HL-60/S4 treated with phorbol 12-myristate 13-acetate at 8.2 ng/mL for 4 days and 3 days (cell line): ENCODE measurements around the gene LRTM2.

Experiments
- in situ Hi-C: fragments of 300-500 bp; cut with MboI; formaldehyde crosslinking; loops from 2 replicates; pipeline ENCODE4 v1.15.0; 2022; ENCODE audit warnings: low sequenced_read_pairs

The LRTM2 gene

DNA sequence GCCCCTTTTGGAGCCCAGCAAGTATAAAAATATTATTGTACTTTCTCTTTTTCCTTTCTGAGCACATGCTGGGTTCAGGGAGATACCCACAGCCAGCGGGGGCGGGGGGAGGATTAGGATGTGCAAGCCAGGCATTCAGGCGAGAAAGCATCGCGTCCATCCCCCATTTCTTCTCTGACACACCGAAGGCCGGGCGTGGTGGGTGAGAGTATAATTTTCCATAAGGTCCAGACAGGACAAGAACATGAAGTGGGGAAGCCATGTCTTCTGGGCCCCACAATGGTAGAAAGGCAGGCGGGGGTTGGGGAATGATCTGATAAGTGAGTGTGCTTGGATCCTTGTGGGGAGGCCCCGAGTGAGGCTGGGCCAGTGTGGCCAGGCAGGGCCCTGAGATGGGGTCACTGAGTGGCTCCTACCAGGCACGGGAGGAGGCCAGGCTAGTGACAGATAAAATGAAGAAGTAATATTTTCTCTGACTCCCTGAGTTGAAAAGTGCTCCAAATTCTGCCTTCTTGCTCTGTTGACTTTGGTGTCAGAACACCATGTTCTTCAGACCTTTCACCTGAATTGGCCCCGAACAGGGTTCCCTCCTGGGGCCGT, 10.7 kb upstream of the LRTM2 start:
- in situ Hi-C loops: loop anchor here (5.0 to 10.0 kb wide), 2 partner anchors 95 to 113 kb away; no protein-coding TSS in a partner anchor

DNA sequence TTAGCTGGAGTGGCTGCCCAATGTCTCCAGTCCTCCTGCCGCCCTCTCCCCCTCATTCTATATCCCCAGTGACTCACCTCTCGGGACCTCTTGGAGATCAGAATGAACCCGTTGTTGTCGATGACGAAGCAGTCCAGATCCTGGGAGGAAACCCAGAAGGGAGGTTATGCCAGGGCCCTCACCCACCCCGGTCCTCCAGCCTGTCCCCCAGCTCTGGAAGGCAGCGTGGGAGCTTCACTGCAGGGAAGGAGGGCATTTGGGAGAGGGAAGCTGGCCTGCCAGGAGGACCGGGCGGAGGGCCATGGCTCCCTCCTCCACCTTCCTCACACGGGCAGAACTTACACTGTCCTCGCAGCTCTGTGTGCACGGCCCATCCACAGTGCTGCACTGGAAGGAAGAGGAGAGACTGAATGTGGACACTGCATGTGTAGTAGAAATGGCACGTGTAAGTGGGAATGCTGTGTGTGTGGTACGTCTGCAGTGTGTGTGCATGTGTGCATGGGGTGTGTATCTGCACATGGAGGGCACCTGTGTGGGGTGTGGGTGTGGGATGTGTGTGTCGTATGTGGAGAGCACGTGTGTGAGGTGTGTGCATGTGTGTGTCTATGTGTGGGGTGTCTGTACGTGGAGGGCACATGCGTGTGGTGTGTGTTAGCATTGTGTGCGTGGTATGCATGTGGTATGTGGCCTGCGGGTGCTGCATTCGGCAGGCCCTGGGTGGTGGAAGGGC, 10.0 kb upstream of the LRTM2 start:
- in situ Hi-C loops: loop anchor here (10.0 kb wide), 1 partner anchor 94 kb away; no protein-coding TSS in a partner anchor

DNA sequence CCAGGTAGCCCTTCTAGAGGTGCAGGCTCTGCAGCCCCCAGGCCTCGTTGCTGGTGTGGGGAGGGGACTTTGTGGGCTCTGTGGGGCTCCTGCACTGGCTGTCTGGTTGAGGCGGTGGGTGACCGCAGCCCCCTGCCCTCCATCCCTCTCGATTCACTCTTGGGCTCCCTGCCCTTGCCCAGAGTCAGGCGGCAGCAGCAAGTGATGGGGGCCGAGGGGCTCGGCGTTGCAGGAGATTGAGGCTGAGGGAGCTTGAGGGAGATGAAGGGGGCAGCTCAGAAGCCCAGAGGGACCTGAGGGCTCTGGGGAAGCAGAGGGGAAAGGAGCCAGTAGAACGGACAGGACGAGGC, 9.5 kb upstream of the LRTM2 start:
- in situ Hi-C loops: loop anchor here (10.0 kb wide), 1 partner anchor 94 kb away; no protein-coding TSS in a partner anchor

DNA sequence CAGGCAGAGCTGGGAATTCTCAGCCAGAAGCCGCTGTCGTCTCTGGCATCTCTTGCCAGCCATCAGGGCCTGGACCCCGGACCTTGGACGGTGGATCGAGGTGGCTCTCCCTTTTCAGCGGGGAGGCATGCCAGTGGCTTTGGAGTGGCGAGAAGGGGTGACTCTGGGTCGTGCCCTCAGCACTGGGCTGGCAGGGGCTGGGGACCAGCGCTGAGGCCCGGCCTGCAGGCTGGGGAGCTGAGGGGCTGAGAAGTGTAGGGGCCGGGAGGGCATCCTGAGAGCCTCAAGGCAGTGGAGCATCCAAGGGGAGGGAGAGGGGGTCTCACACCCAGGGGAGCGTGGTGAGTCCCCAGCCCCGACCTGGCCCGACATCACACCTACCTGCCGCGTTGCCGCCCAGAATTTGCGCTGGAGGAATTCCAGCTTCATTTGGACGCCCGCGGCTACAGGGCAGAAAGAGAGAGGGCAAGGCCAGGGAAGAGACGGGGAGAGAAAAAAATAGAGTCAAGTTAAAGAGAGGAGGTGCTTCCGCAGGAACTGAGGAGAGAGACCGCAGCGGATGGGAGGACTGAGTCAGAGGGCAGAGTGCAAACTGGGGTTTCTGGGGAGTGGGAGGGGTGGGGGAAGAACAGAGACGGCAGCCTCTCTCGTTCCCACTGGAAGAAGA, 9.0 kb upstream of the LRTM2 start:
- in situ Hi-C loops: loop anchor here (10.0 kb wide), 1 partner anchor 93 kb away; no protein-coding TSS in a partner anchor

DNA sequence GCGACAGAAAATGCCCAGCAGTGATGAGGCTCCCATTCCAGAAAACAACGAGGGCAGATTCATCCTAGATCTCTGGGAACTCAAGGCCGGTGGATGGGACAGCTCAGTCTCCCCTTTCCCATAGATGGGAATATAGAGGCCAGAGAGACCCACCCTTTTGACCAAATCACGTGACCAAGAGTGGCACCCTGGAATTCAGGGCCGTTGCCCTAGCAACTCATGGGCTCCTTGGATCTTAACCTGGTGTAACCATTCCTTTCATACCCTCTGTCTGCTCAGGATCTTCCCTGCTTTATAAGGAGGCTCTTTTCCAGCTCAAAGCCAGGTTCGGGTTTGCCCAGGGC, 8.4 kb upstream of the LRTM2 start:
- in situ Hi-C loops: loop anchor here (10.0 kb wide), 1 partner anchor 93 kb away; no protein-coding TSS in a partner anchor

DNA sequence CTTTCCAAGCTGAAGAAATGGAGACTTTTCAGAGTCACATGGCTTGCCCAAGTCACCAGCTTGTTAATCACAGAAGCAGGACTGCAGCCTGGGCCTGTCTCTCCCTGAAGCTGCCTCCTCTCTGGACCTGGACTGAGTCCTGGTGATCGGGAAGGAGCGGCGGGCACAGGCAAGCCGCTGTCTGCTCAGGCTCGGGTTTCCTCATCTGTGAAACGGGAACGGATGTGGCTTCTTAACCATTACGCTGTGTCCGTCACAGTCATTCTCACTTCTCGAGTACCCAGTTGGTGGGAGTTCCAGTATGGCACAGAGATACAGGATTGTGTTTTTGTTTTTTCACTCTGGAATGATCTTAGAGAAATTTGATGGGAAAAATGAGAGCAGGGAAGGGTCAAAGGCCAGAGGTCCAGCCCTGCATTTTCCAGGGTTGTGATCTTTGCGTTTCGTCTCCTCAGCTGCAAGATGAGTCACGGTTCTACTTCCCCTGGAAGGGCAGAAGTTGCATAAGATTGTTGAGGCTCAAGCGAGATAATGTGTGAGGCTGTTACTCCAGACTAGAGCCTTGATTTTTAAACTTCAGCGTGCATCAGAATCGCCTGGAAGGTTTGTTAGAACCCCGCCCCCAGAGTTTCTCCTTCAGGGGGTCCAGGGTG, 7.6 kb upstream of the LRTM2 start:
- in situ Hi-C loops: loop anchor here (10.0 kb wide), 1 partner anchor 92 kb away; no protein-coding TSS in a partner anchor

DNA sequence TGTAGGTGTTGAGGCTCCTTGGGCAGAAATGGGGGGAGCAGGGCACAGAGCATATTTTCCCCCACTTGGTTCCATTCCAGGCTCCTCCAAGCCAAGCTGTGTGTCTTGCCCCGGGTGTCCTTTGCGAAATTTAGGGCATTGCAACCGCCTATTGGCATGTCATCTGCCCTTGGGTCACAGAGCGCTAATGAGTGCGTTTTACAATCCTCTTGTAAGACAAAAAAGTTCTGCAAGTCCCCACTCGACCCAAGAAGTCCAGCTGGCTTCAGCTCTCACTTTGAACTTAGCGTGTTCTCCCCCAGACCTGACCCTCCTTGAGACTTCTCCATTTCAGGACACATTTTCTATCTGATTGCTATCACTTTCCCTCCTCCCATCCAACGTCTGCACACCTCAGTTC, 6.1 kb upstream of the LRTM2 start:
- in situ Hi-C loops: loop anchor here (10.0 kb wide), 1 partner anchor 91 kb away; no protein-coding TSS in a partner anchor

DNA sequence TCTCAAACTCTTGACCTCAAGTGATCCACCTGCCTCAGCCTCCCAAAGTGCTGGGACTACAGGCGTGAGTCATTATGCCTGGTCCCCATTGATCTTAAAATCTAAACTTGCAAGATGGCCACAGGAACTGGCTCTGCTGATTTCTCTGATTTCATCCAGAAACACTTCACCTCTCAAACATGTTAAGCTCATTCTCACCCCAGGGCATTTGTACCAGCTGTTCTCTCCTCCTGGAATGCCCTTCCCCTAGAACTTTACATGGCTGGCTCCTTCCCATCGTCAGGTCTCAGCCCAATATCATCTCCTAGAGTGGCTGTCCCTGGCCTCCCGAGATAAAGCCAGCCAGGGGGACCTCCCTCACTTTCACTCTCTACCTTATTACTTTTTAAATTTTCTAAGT, 5.3 kb upstream of the LRTM2 start:
- in situ Hi-C loops: loop anchor here (10.0 kb wide), 1 partner anchor 90 kb away; no protein-coding TSS in a partner anchor

DNA sequence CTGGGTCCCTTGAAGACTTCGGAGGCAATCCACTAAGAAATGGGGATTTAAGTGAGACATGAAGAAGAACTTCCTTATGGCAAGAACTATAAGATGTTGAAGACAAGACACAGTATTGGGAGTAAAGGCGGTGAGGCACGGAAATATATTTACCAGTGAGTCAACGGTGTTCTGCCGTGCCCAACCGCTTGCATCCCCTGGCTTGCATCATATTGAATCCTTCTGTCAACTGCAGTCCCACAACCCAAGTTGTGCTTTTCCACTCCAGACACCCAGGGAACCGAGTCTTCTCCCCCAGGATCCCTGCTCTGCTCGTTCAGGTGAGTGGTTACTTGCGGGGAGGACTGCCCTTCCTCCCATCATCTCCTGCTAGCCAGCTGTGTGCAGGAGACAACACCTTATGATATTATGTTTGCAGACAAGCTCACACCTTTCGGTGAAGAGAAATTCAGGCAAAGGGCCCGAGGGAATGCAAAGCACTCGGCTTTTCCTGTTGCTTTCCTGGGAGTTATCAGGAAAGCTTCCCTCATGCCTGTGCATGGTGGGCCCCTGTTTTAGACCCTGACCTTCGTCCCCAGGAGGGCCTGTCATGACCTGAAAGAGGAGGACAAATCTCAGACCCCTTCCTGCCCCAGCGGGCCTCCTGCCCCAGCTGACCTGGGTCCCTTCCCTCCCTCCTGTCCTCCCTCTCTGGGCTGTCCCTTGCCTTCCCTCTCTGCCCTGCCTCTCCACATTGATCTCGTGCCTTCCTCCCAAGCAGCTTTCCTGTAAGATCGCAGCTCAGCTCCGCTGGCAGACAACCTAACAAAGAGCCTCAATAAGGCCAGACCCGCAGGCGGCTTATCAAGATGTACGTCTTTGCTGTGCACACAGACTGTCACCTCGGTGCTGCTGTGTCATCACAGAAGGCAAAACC, 4.3 kb upstream of the LRTM2 start:
- in situ Hi-C loops: loop anchor here (10.0 kb wide), 1 partner anchor 89 kb away; no protein-coding TSS in a partner anchor

DNA sequence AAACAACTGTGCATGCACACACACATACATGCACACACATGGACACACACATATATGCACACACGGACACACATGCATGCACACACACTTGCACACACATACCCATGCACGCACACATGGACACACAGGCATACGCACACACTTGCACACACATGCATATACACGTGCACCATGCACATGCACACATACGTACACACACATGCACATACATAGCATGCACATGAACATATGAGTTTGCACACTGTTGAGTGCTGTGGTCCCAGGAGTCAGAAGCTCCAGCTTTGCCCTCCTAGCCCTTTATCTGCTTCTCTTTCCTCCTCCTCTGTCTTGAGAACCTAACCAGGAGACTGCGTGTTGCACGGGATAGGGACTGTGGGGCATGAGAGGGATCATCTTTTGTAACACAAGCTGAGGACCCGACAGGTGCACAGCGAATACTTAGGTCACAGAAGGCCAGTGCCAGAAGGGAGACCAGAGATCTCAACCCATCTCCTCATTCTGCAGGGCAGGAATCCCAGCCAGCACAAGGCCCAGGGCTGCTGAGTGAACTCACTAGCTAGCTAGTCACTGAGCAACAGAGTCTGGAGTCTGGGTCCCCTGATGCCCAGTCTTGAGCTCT, 3.5 kb upstream of the LRTM2 start:
- in situ Hi-C loops: loop anchor here (10.0 kb wide), 1 partner anchor 88 kb away; no protein-coding TSS in a partner anchor

DNA sequence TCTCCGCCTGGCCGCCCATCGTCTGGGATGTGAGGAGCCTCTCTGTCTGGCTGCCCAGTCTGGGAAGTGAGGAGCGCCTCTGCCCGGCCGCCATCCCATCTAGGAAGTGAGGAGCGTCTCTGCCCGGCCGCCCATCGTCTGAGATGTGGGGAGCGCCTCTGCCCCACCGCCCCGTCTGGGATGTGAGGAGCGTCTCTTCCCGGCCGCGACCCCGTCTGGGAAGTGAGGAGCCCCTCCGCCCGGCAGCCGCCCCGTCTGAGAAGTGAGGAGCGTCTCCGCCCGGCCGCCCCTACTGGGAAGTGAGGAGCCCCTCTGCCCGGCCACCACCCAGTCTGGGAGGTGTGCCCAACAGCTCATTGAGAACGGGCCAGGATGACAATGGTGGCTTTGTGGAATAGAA, 2.4 kb upstream of the LRTM2 start:
- in situ Hi-C loops: loop anchor here (10.0 kb wide), 1 partner anchor 87 kb away; no protein-coding TSS in a partner anchor

DNA sequence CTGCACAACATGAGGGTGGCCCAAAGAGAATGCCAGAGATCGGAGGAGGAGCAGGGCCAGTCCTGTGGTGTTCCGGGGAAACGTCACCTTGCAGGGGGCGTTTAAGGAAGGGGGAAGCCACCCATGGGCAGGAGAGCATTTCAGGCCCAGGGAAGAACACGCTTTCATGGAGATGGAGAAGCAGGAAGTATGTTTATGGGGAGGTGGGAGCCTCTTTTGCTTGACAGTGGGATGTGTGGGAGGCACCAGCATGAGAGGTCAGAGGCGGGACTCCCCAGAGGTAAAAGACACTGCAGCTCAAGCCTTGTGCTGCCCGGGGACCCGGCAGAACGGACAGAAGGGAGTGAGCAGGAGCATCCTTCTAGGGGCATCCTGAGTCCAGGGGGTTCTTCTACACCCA, 1.3 kb upstream of the LRTM2 start:
- in situ Hi-C loops: loop anchor here (10.0 kb wide), 1 partner anchor 86 kb away; no protein-coding TSS in a partner anchor

DNA sequence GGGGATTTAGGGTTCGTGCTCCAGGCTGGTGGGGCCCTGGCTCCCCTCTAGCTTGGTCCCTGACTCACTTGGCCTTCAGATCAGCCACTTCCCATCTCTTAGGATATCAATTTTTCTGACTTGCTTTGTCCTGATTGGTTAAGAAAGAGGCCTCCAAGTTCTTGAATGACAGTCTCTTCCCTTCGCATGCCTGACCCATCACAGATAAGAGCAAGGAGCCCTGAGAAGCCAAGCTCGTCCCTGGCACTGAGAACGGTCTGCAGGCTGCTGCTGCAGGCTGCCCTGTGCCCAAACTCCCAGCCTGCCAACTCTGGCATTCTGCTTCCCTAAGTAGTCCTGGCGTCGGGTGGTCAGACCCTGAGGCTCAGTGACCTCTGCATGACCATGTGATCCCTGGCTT, 794 bp upstream of the LRTM2 start:
- in situ Hi-C loops: loop anchor here (10.0 kb wide), 1 partner anchor 85 kb away; no protein-coding TSS in a partner anchor

DNA sequence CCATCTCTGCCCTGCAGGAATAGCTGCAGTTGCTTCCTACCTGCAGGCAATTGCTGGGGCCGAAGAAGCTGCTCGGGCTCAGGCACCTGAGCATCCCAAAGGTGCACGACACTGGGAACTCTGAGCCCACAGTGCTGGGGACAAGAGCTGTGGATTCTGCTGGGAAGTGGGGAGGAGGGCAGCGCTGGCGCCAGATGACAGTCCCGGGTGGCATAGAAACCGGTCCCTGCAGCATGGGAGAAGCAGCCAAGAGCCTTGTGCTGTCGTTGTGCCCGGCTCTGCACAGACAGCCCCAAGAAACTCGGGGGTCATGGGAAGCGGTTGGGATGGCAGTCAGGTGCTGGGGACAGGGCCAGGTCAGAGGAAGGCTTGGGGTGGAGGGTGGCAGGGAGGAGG, 529 bp downstream of the LRTM2 start:
- in situ Hi-C loops: no loop called here

DNA sequence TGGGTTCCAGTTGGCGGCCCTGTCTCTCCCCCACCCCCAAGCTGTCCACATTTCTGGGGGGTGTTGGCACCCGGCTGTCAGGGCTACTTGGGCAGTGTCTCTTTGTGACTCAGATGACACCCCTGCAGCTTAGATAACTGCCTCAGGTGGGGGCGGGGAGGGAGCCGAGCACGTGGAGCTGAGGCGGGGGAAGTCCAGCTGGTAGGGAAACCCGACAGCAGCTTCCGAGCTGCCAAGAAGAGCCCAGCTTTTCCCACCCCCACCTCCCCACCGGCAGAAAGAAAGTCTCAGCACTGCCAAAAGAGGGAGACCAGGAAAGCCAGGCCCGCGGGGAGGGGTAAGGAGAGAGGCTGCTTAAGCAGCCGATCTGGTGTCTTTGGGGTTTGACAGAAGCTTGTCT, 1.4 kb downstream of the LRTM2 start:
- in situ Hi-C loops: no loop called here

DNA sequence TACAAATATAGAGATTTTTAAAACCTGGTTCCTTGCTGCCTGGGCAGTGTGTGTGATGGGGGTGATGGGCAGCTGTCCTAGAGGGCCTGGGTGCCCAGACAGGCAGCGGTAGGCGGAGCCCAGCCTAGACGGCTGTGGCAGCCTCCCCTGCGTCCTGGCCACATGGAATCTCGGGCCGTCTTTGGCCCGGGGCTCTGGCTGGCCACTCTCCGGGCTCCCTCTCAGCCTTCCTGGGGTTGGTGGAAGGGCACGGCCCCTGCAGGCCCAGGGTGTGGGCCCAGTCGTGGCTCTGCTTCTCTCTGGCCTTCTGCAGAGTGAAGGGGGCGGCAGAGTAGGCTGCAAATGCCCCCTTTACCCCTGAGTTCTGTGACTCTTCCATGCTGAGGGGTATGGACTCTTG, 2.3 kb downstream of the LRTM2 start:
- in situ Hi-C loops: no loop called here

DNA sequence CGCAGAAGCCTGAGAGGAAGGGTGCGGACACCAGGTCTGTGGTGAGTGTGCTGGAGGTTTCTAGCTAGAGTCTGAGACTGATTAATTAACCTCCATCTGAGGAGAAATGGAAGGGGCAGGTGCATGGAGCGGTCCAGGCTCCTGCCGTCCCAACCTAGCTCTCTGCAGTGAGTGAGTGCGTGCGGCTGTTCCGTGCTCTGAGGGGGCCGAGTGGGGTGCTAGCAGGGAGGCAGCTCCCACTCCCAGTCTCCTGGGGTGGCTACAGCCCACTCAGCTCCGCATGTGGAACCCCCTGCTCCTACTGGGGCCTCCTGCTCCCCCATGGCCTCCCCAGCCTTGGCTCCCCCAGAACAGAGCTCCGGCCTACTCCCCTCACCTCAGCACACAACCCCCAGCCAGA, 2.9 kb downstream of the LRTM2 start:
- in situ Hi-C loops: no loop called here

DNA sequence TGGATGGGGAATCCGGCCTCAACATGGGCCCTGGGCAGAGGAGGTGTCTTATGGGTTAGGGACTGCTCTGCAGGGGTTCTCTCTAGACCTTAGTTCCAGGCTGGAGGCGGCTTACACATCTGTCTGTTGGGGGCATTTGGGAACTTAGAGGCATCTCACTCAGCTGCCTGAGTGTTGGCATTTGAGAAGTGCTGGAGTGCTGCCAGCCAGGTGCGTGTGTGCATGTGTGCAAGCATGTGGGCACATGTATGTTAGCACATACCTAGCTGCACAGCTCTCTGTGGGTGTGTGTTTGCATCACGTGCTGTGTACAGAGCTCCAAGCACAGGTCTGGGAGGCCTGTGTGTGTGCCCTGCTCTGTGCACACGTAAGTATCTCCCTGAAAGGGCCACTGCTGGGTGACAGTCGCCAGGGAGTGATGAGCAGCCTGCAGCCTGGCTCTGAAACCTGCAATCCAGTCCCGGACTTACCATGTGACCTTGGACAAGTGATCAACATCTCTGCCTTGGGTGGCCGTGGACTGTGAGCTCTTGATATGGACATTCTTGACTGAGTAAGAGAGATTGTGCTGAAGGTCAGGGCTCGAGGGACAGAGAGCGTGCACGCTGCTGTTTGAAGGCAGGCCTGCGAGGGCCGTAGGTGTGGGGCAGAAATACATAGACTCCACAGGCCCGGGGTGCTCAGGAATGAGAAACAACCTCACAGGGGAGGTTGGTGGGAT, 5.2 kb downstream of the LRTM2 start:
- in situ Hi-C loops: no loop called here

DNA sequence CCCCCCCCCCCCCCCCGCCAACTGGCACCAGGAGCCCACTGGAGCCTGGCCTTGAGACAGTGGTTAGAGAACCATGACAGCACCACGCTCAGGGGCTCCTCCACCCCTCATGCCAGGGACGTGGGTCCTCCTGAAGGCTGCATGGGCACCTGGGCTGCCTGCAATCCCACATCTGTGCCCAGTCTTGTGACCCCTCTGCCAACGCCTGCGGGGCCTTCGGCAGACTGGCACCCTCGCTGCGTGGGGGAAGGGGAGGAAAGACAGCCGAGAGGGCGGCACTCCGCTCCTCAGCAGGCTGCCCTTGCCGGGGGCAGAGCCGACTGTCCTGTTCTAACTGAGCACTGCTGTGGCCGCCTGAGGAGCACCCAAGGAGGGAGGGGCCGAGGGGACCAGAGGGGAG, 6.0 kb downstream of the LRTM2 start:
- in situ Hi-C loops: no loop called here
